Naive thymus-derived CD8-positive, alpha-beta T cell (primary cell): ENCODE measurements around the gene RRP9. TPM values are rescaled to one million over a fixed set of nuclear protein-coding genes. Genes with fewer than 3 reads are reported as not detected.
"Not testable (repeated sequence)": the region's sequence is repeated elsewhere in the genome, so short reads cannot be mapped to it uniquely, and the experiment has no call there.

Experiments used
- ATAC-seq, 2 donors: fragments of 150-1000 bp; cut with Tn5 transposase in 1 of 2; sonication (Bioruptor Pico), chemical (Tn5 transposase) in 1 of 2; 1 replicate in 1 of 2; 2 replicates in 1 of 2; pipeline ENCODE4 v1.10.0; 2021; ENCODE audit warnings: mild to moderate bottlenecking in 2 of 2, moderate library complexity in 2 of 2
- POLR2A ChIA-PET: fragments of 350-600 bp; sonication (Branson Sonifier 250); formaldehyde crosslinking; loops from one replicate; lab custom pipeline; 2021; ENCODE audit warnings: antibody characterized with exemption; lab: Charles Lee
- DNase-seq, 10 donors: peaks; one replicate each; pipeline versions ENCODE4 v3.0.0 to v3.0.0-alpha.2; 2020 to 2022
- H3K27ac Mint-ChIP-seq, 10 donors: one replicate each; pipeline ENCODE4 v1.8.0; 2020 to 2022; ENCODE audit warnings: mild to moderate bottlenecking in 10 of 10, mixed read lengths in 10 of 10, moderate library complexity in 4 of 10, inconsistent platforms in 1 of 10
- H3K27me3 Mint-ChIP-seq, 5 donors: one replicate each; pipeline ENCODE4 v1.8.0; 2021 to 2022; ENCODE audit warnings: mixed read lengths in 5 of 5
- H3K36me3 Mint-ChIP-seq, 3 donors: one replicate each; pipeline ENCODE4 v1.8.0; 2020 to 2022; ENCODE audit warnings: mixed read lengths in 3 of 3, mild to moderate bottlenecking in 2 of 3, inconsistent platforms in 1 of 3
- H3K4me1 Mint-ChIP-seq, 4 donors: one replicate each; pipeline ENCODE4 v1.8.0; 2021 to 2022; ENCODE audit warnings: mixed read lengths in 4 of 4
- H3K4me3 Mint-ChIP-seq, 10 donors: one replicate each; pipeline ENCODE4 v1.8.0; 2020 to 2022; ENCODE audit warnings: mild to moderate bottlenecking in 10 of 10, mixed read lengths in 10 of 10, moderate library complexity in 6 of 10, inconsistent platforms in 1 of 10
- H3K9me3 Mint-ChIP-seq, 9 donors: one replicate each; pipeline ENCODE4 v1.8.0; 2020 to 2022; ENCODE audit warnings: mixed read lengths in 9 of 9, mild to moderate bottlenecking in 3 of 9, inconsistent platforms in 1 of 9, moderate library complexity in 1 of 9
- polyA plus RNA-seq, 3 donors: library from polyadenylated mRNA; unstranded; fragments of 300-500 nt; fragmentation: Illumina TruSeq; gene quantifications; one replicate each; pipeline ENCODE4 v1.2.3, GENCODE V29; 2021
- total RNA-seq, 8 experiments: library from RNA in 2 of 8; stranded (reverse) in 2 of 8; gene quantifications; one replicate each; pipeline ENCODE4 v1.2.3 and lab custom pipeline; 2021 to 2026

The RRP9 gene
- total and polyA plus RNA-seq, 5 experiments from 2014 or later: 15.9 to 29.6 (median 18.1) TPM

GRCh38 chr3:51933471-51934138, 8.1 kb downstream of the RRP9 start:
- no peak for ATAC-seq
- peak overlapping the region in 1 of 10 donors; percentile 65 for H3K27ac Mint-ChIP-seq
- no peak overlapping the region for H3K4me3 Mint-ChIP-seq
- no peaks in the 10 kb centered on the region for H3K27me3 Mint-ChIP-seq
- peaks cover 0 to 58% (median 2%) of the 10 kb centered on the region in 3 donors for H3K36me3 Mint-ChIP-seq
- POLR2A ChIA-PET: interaction anchor here (2.3 kb wide), 1 partner anchor 8 kb away, joined by 5 read pairs; the partner anchor contains the start of genes PARP3 and RRP9
- DNase-seq: no peak
- peaks cover 0 to 11% (median 4%) of the 10 kb centered on the region in 4 donors for H3K4me1 Mint-ChIP-seq
- no peaks in the 10 kb centered on the region for H3K9me3 Mint-ChIP-seq

- Mint-ChIP-seq H3K4me3 (no peak overlapping the region), H3K27me3 (no peaks in the 10 kb centered on the region), H3K4me1 (peaks cover 0 to 6% (median 2%) of the 10 kb centered on the region in 4 donors), H3K9me3 (no peaks in the 10 kb centered on the region), H3K36me3 (peaks cover 0 to 50% (median 0%) of the 10 kb centered on the region in 3 donors), H3K27ac (peak overlapping the region in 2 of 10 donors; percentile 34 to 65)
- no peak for DNase-seq
- no peak for ATAC-seq
- POLR2A ChIA-PET: interaction anchor here (2.3 kb wide), 1 partner anchor 9 kb away, joined by 5 read pairs; the partner anchor contains the start of genes PARP3 and RRP9
Observed at GRCh38 chr3:51932471-51933370, 9.0 kb downstream of the RRP9 start.

DNA sequence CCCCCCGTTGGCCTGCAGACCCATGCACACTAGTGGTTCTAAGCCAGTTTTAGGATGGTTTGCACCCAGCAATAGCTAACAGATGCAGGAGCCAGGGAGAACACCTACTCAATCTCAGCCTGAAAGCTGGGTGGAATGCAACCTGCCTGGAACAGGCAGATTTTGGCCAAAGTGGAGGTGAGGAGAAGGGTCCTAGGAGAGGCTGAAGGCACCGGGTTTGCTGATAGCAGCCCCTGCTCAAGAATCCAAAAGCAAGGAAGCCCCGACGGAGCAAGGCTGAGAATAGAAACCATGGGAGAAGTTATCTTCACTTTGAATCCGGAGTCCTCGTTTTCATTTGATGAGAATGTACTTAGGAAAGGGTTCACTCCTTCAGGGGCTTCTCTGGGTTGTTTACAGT, 9.9 kb downstream of the RRP9 start:
- Mint-ChIP-seq H3K4me1 (no peaks in the 10 kb centered on the region), H3K27me3 (no peaks in the 10 kb centered on the region), H3K9me3 (no peaks in the 10 kb centered on the region), H3K4me3 (no peak overlapping the region), H3K27ac (no peak overlapping the region), H3K36me3 (peaks cover 0 to 40% (median 0%) of the 10 kb centered on the region in 3 donors)
- DNase-seq (no peak), ATAC-seq (no peak)
- POLR2A ChIA-PET: interaction anchor here (2.3 kb wide), 1 partner anchor 10 kb away, joined by 5 read pairs; the partner anchor contains the start of genes PARP3 and RRP9

- Mint-ChIP-seq H3K4me3 (no peak overlapping the region), H3K4me1 (no peaks in the 10 kb centered on the region), H3K9me3 (no peaks in the 10 kb centered on the region), H3K27me3 (no peaks in the 10 kb centered on the region), H3K27ac (peak overlapping the region in 1 of 10 donors; percentile 20), H3K36me3 (peaks cover 0 to 28% (median 0%) of the 10 kb centered on the region in 3 donors)
- POLR2A ChIA-PET: interaction anchor here (0.6 kb wide), 1 partner anchor 272 kb away, joined by 5 read pairs; no protein-coding TSS in a partner anchor
- DNase-seq: no peak
- ATAC-seq: no peak
Observed at GRCh38 chr3:51930439-51930838, 11.3 kb downstream of the RRP9 start.

- H3K27me3 Mint-ChIP-seq: no peaks in the 10 kb centered on the region
- DNase-seq (no peak), ATAC-seq (no peak)
- no peak overlapping the region for H3K4me3 Mint-ChIP-seq
- POLR2A ChIA-PET: no interaction called here
- no peaks in the 10 kb centered on the region for H3K9me3 Mint-ChIP-seq
- H3K27ac Mint-ChIP-seq: no peak overlapping the region
- no peaks in the 10 kb centered on the region for H3K4me1 Mint-ChIP-seq
- H3K36me3 Mint-ChIP-seq: peaks cover 0 to 19% (median 0%) of the 10 kb centered on the region in 3 donors
Observed at GRCh38 chr3:51929420-51930003, 12.2 kb downstream of the RRP9 start.

- H3K36me3 Mint-ChIP-seq: peaks cover 0 to 14% (median 0%) of the 10 kb centered on the region in 3 donors
- H3K27ac Mint-ChIP-seq, H3K27me3 Mint-ChIP-seq, H3K4me1 Mint-ChIP-seq, H3K4me3 Mint-ChIP-seq, H3K9me3 Mint-ChIP-seq, POLR2A ChIA-PET, DNase-seq, ATAC-seq: not testable (repeated sequence)
Observed at GRCh38 chr3:51928981-51929380, 12.7 kb downstream of the RRP9 start.

- H3K27me3 Mint-ChIP-seq: no peaks in the 10 kb centered on the region
Observed at GRCh38 chr3:51928438-51928837, 13.3 kb downstream of the RRP9 start.

GRCh38 chr3:51927061-51927977, 14.4 kb downstream of the RRP9 start:
- no peaks in the 10 kb centered on the region for H3K9me3 Mint-ChIP-seq
- no peak overlapping the region for H3K27ac Mint-ChIP-seq
- POLR2A ChIA-PET: no interaction called here
- H3K4me3 Mint-ChIP-seq: no peak overlapping the region
- DNase-seq (no peak), ATAC-seq (no peak)
- no peaks in the 10 kb centered on the region for H3K4me1 Mint-ChIP-seq
- H3K27me3 Mint-ChIP-seq: peaks cover 0 to 3% (median 0%) of the 10 kb centered on the region in 5 donors
- H3K36me3 Mint-ChIP-seq: peaks cover 0 to 2% (median 0%) of the 10 kb centered on the region in 3 donors

More at GRCh38 chr3:51928438-51928837, 13.3 kb downstream of the RRP9 start:
- Mint-ChIP-seq H3K4me3 (no peak overlapping the region), H3K27ac (no peak overlapping the region), H3K36me3 (peaks cover 0 to 8% (median 0%) of the 10 kb centered on the region in 3 donors), H3K4me1 (no peaks in the 10 kb centered on the region), H3K9me3 (no peaks in the 10 kb centered on the region)
- DNase-seq (no peak), ATAC-seq (no peak)
- POLR2A ChIA-PET: no interaction called here

DNA sequence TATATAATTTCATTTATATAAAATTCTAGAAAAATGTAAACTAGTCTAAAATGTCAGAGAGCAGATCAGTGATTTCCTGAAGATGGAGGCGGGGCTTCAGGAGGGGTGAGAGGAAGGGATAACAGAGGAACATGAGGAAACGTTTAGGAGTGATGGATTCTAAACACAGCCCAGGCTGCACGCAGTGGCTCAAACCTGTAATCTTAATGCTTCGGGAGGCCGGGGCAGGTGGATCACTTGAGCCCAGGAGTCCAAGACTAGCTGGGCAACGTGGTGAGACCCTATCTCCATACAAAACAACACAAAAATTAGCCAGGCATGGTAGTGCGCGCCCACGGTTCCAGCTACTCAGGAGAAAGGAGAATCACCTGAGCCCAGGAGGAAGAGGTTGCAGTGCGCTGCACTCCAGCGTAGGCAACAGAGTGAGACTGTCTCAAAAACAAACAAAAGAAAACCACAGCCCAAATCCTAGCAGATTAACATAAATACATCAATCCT, 20.6 kb downstream of the RRP9 start:
- H3K4me3 Mint-ChIP-seq: no peak overlapping the region
- POLR2A ChIA-PET: no interaction called here
- ATAC-seq (no peak), DNase-seq (no peak)
- H3K27me3 Mint-ChIP-seq: peaks cover 0 to 17% (median 7%) of the 10 kb centered on the region in 5 donors
- no peaks in the 10 kb centered on the region for H3K36me3 Mint-ChIP-seq
- H3K4me1 Mint-ChIP-seq: no peaks in the 10 kb centered on the region
- H3K9me3 Mint-ChIP-seq: no peaks in the 10 kb centered on the region
- H3K27ac Mint-ChIP-seq: no peak overlapping the region

- POLR2A ChIA-PET: interaction anchor here (0.7 kb wide), 2 partner anchors 51 to 119 kb away, joined by 3 read pairs; no protein-coding TSS in a partner anchor
- Mint-ChIP-seq H3K9me3 (no peaks in the 10 kb centered on the region), H3K4me3 (no peak overlapping the region), H3K4me1 (no peaks in the 10 kb centered on the region), H3K27me3 (peaks cover 0 to 18% (median 3%) of the 10 kb centered on the region in 5 donors), H3K36me3 (no peaks in the 10 kb centered on the region), H3K27ac (no peak overlapping the region)
- no peak for DNase-seq
- ATAC-seq: no peak
Observed at GRCh38 chr3:51916418-51916817, 25.3 kb downstream of the RRP9 start.

- POLR2A ChIA-PET: no interaction called here
- Mint-ChIP-seq H3K9me3 (peaks cover 0 to 50% (median 14%) of the 10 kb centered on the region in 9 donors), H3K36me3 (peaks cover 3 to 26% (median 25%) of the 10 kb centered on the region in 3 donors), H3K4me3 (no peak overlapping the region), H3K27me3 (peaks cover 10 to 33% (median 22%) of the 10 kb centered on the region in 5 donors), H3K27ac (no peak overlapping the region), H3K4me1 (no peaks in the 10 kb centered on the region)
- DNase-seq (no peak), ATAC-seq (no peak)
Observed at GRCh38 chr3:51908026-51908425, 33.7 kb downstream of the RRP9 start.
